SK-N-SH treated with all-trans-retinoic acid at 6 μM for 48 hours (cell line): Measurements from ENCODE around the gene PPP2R2C.

Experiments used
- ATAC-seq: fragments of 200-7000 bp; cut with Tn5 transposase; 3 replicates; pipeline ENCODE4 v1.9.1; 2020; ENCODE audit warnings: mild to moderate bottlenecking, moderate library complexity
- ARNTL ChIP-seq: fragments of 450-650 bp; formaldehyde crosslinking; IDR thresholded peaks from 2 replicates; pipeline ENCODE4 v1.5.0; 2020; ENCODE audit warnings: low read depth, mild to moderate bottlenecking, moderate library complexity, borderline replicate concordance
- BACH2 ChIP-seq: fragments of 250-450 bp; sonication (Bioruptor Pico); IDR thresholded peaks from 2 replicates; pipeline ENCODE4 v1.9.0; 2021; ENCODE audit warnings: mild to moderate bottlenecking, borderline replicate concordance
- CSDC2 ChIP-seq: fragments of 250-450 bp; sonication (Bioruptor Pico); IDR thresholded peaks from 2 replicates; pipeline ENCODE4 v1.5.0; 2020; ENCODE audit warnings: mild to moderate bottlenecking, moderate library complexity
- ESRRG ChIP-seq: fragments of 250-450 bp; sonication (Bioruptor Pico); IDR thresholded peaks from 2 replicates; pipeline ENCODE4 v1.6.1; 2021; ENCODE audit warnings: mild to moderate bottlenecking
- GLIS3 ChIP-seq: fragments of 250-450 bp; sonication (Bioruptor Pico); IDR thresholded peaks from 2 replicates; pipeline ENCODE4 v1.5.0; 2020; ENCODE audit warnings: mild to moderate bottlenecking, moderate library complexity
- ISL1 ChIP-seq: fragments of 250-450 bp; sonication (Bioruptor Pico); IDR thresholded peaks from 2 replicates; pipeline ENCODE4 v2.1.2; 2022; ENCODE audit warnings: mild to moderate bottlenecking, moderate library complexity
- PATZ1 ChIP-seq: fragments of 250-450 bp; sonication (Bioruptor Pico); IDR thresholded peaks from 2 replicates; pipeline ENCODE4 v1.8.0; 2020; ENCODE audit warnings: mild to moderate bottlenecking, moderate library complexity, borderline replicate concordance
- POU6F1 ChIP-seq: fragments of 250-450 bp; sonication (Bioruptor Pico); IDR thresholded peaks from 2 replicates; pipeline ENCODE4 v1.8.0; 2021; ENCODE audit warnings: low read depth, mild to moderate bottlenecking, moderate library complexity, borderline replicate concordance
- RARB ChIP-seq: fragments of 250-450 bp; sonication (Bioruptor Pico); IDR thresholded peaks from 2 replicates; pipeline ENCODE4 v1.8.0; 2021; ENCODE audit warnings: mild to moderate bottlenecking, moderate library complexity
- SNAI2 ChIP-seq: fragments of 250-450 bp; sonication (Bioruptor Pico); IDR thresholded peaks from 2 replicates; pipeline ENCODE4 v1.5.0; 2020; ENCODE audit warnings: mild to moderate bottlenecking, moderate library complexity
- TCF4 ChIP-seq: fragments of 250-450 bp; sonication (Bioruptor Pico); IDR thresholded peaks from 2 replicates; pipeline ENCODE4 v1.8.0; 2021; ENCODE audit warnings: mild to moderate bottlenecking, moderate library complexity, borderline replicate concordance
- TOX ChIP-seq: fragments of 250-450 bp; sonication (Bioruptor Pico); IDR thresholded peaks from 2 replicates; pipeline ENCODE4 v1.8.0; 2021; ENCODE audit warnings: mild to moderate bottlenecking, moderate library complexity, borderline replicate concordance
- ZC3H10 ChIP-seq: fragments of 250-450 bp; sonication (Bioruptor Pico); IDR thresholded peaks from 2 replicates; pipeline ENCODE4 v1.5.1; 2021; ENCODE audit warnings: mild to moderate bottlenecking, moderate library complexity
- ZFP3 ChIP-seq: fragments of 250-450 bp; sonication (Bioruptor Pico); IDR thresholded peaks from 2 replicates; pipeline ENCODE4 v1.5.0; 2020; ENCODE audit warnings: mild to moderate bottlenecking, moderate library complexity
- ZNF565 ChIP-seq: fragments of 450-650 bp; formaldehyde crosslinking; conservative IDR thresholded peaks from 2 replicates; pipeline ENCODE4 v1.5.0; 2020; ENCODE audit warnings: low read depth, mild to moderate bottlenecking, moderate library complexity
- TF ChIP-seq, protein P1 (sequence below): fragments of 250-450 bp; sonication (Bioruptor Pico); IDR thresholded peaks from 2 replicates; pipeline ENCODE4 v1.5.1; 2021; ENCODE audit warnings: mild to moderate bottlenecking, moderate library complexity
- TF ChIP-seq, protein P2 (sequence below): fragments of 250-450 bp; sonication (Bioruptor Pico); IDR thresholded peaks from 2 replicates; pipeline ENCODE4 v1.5.0; 2020; ENCODE audit warnings: mild to moderate bottlenecking, moderate library complexity

The PPP2R2C gene

GRCh38 chr4:6271701-6272465 is 200.5 kb downstream of the PPP2R2C start:
- TF ChIP-seq ESRRG (CRISPR knock-in tag) (no peak), TOX (CRISPR knock-in tag) (no peak), PATZ1 (CRISPR knock-in tag) (no peak), ARNTL (CRISPR knock-in tag) (no peak), CSDC2 (CRISPR knock-in tag) (no peak), TCF4 (CRISPR knock-in tag) (no peak), BACH2 (CRISPR knock-in tag) (no peak), POU6F1 (no peak), ZFP3 (CRISPR knock-in tag) (no peak), RARB (CRISPR knock-in tag) (no peak), SNAI2 (CRISPR knock-in tag) (no peak), ZC3H10 (no peak), GLIS3 (CRISPR knock-in tag) (no peak)
- TF ChIP-seq, protein P1, sequence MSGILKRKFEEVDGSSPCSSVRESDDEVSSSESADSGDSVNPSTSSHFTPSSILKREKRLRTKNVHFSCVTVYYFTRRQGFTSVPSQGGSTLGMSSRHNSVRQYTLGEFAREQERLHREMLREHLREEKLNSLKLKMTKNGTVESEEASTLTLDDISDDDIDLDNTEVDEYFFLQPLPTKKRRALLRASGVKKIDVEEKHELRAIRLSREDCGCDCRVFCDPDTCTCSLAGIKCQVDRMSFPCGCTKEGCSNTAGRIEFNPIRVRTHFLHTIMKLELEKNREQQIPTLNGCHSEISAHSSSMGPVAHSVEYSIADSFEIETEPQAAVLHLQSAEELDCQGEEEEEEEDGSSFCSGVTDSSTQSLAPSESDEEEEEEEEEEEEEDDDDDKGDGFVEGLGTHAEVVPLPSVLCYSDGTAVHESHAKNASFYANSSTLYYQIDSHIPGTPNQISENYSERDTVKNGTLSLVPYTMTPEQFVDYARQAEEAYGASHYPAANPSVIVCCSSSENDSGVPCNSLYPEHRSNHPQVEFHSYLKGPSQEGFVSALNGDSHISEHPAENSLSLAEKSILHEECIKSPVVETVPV (CRISPR knock-in tag): no peak
- TF ChIP-seq, protein P2, sequence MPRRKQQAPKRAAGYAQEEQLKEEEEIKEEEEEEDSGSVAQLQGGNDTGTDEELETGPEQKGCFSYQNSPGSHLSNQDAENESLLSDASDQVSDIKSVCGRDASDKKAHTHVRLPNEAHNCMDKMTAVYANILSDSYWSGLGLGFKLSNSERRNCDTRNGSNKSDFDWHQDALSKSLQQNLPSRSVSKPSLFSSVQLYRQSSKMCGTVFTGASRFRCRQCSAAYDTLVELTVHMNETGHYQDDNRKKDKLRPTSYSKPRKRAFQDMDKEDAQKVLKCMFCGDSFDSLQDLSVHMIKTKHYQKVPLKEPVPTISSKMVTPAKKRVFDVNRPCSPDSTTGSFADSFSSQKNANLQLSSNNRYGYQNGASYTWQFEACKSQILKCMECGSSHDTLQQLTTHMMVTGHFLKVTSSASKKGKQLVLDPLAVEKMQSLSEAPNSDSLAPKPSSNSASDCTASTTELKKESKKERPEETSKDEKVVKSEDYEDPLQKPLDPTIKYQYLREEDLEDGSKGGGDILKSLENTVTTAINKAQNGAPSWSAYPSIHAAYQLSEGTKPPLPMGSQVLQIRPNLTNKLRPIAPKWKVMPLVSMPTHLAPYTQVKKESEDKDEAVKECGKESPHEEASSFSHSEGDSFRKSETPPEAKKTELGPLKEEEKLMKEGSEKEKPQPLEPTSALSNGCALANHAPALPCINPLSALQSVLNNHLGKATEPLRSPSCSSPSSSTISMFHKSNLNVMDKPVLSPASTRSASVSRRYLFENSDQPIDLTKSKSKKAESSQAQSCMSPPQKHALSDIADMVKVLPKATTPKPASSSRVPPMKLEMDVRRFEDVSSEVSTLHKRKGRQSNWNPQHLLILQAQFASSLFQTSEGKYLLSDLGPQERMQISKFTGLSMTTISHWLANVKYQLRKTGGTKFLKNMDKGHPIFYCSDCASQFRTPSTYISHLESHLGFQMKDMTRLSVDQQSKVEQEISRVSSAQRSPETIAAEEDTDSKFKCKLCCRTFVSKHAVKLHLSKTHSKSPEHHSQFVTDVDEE (CRISPR knock-in tag): no peak
- no peak for ATAC-seq

- ATAC-seq: no peak
- no peak for TF ChIP-seq TCF4 (CRISPR knock-in tag)
- TF ChIP-seq, protein P2 (CRISPR knock-in tag): no peak
- TF ChIP-seq TOX (CRISPR knock-in tag): no peak
- no peak for TF ChIP-seq ISL1 (CRISPR knock-in tag)
- TF ChIP-seq ESRRG (CRISPR knock-in tag): no peak
- no peak for TF ChIP-seq ARNTL (CRISPR knock-in tag)
Observed at GRCh38 chr4:6271206-6271605, 201.2 kb downstream of the PPP2R2C start.

- no peak for TF ChIP-seq TCF4 (CRISPR knock-in tag)
- TF ChIP-seq RARB (CRISPR knock-in tag): no peak
- TF ChIP-seq ZNF565 (CRISPR knock-in tag): no peak
- no peak for TF ChIP-seq ARNTL (CRISPR knock-in tag)
- no peak for ATAC-seq
Observed at GRCh38 chr4:6270636-6271121, 201.7 kb downstream of the PPP2R2C start.
